PC-3 (cell line): ENCODE results near the gene MZT2B.

Experiments used
- EZH2 ChIP-seq: fragments of 300-600 bp; sonication (generic); IDR thresholded peaks from one replicate; pipeline ENCODE4 v1.6.1; 2017; ENCODE audit warnings: antibody characterized with exemption, mild to moderate bottlenecking, low read length; ENCODE audit not compliant: unreplicated experiment
- TF ChIP-seq, protein P1 (sequence below): fragments of 300-600 bp; sonication (generic); conservative IDR thresholded peaks from 2 replicates; pipeline ENCODE4 v1.5.1; 2017; ENCODE audit warnings: antibody characterized with exemption, low read depth, mild to moderate bottlenecking, low read length

DNA sequence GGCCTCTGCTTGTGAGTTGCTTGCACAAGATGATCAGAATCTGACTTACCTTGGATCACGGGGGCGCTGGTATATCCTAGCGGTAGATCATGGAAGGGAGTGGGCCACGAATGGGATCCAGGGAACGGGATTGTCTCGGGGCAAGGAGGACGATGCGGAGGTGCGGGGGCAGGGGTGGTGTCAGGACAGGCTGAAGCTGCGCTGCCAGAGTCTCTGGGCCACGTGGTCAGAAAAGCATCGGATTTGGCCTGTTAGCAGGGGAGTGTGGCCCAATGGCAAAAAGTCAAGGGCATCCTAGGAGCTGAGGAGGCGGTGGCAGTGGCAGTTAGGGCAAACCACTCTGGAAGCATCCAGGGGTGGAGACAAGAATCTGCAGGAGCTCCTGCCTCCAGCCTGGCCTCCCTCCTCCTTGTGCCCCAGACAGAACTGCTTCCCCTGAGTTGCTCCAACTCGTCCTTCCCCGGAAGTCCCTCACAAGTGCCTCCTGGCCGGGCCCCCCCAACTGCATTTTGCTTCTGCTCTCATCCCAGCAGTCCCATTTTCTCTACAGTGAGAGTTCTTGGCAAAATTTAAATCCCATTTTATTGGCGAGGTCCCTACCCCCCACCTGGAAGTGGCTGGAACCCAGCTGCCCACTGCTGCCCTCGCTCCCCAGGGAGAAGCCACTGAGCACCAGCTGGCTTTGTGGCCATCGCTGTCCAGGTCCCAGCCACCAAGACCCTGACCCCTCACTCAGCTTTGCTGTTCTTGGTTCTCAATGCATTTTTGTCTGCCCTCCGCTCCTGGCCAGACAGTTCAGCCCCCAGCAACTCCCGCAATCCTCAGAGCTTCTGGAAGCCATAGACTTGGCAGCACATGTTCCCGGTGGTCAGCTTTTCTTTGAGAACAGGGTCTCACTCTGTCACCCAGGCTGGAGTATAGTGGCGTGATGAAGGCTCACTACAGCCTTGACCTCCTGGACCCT lies 31.6 kb upstream of the MZT2B start:
- TF ChIP-seq, protein P1, sequence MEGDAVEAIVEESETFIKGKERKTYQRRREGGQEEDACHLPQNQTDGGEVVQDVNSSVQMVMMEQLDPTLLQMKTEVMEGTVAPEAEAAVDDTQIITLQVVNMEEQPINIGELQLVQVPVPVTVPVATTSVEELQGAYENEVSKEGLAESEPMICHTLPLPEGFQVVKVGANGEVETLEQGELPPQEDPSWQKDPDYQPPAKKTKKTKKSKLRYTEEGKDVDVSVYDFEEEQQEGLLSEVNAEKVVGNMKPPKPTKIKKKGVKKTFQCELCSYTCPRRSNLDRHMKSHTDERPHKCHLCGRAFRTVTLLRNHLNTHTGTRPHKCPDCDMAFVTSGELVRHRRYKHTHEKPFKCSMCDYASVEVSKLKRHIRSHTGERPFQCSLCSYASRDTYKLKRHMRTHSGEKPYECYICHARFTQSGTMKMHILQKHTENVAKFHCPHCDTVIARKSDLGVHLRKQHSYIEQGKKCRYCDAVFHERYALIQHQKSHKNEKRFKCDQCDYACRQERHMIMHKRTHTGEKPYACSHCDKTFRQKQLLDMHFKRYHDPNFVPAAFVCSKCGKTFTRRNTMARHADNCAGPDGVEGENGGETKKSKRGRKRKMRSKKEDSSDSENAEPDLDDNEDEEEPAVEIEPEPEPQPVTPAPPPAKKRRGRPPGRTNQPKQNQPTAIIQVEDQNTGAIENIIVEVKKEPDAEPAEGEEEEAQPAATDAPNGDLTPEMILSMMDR: no peak
- TF ChIP-seq EZH2: no peak
